Measurements from ENCODE around the gene GTF3A. TPM values are rescaled to one million over a fixed set of nuclear protein-coding genes. Genes with fewer than 3 reads are reported as not detected.

GTF3A gene
- total and polyA plus RNA-seq, 9 of the 15 experiments (the other 6 are each of a cell fraction or from before 2014, with no cell fraction given): 47.5 to 303 (median 174) TPM

GRCh38 chr13:27424246-27425157, at the start of gene GTF3A (continued):
- no peak for TF ChIP-seq SFPQ (IDR thresholded peaks at IDR 0.05; ENCODE audit: low read depth, low read length)
- TF ChIP-seq CCNT2 (IDR thresholded peaks at IDR 0.05; ENCODE audit: borderline replicate concordance, extremely low read depth, insufficient read length, low read depth, low read length): peak; percentile 72
- TF ChIP-seq TGIF2 (CRISPR knock-in tag; IDR thresholded peaks at IDR 0.05): peak; percentile 95; the same call in 1 of the 2 replicates
- no peak for TF ChIP-seq ZNF133 (CRISPR knock-in tag; IDR thresholded peaks at IDR 0.05)
- TF ChIP-seq POLR2G (IDR thresholded peaks at IDR 0.05; ENCODE audit: low read depth, low read length): peak; percentile 83
- TF ChIP-seq RBFOX2 (IDR thresholded peaks at IDR 0.05; ENCODE audit: low read depth, low read length): peak; percentile 82
- TF ChIP-seq CEBPG (CRISPR knock-in tag; IDR thresholded peaks at IDR 0.05): peak; percentile 23; the same call in 1 of the 2 replicates
- TF ChIP-seq CEBPG (tag; conservative IDR thresholded peaks at IDR 0.05 in 1 of 2, IDR thresholded peaks at IDR 0.05 in 1 of 2): 0 out of 4 replicates have a peak, but pooled peaks of 1 of the 2 experiments have one; percentile 21
- TF ChIP-seq LEF1 (IDR thresholded peaks at IDR 0.05): no peak
- TF ChIP-seq FOXK2 (conservative IDR thresholded peaks at IDR 0.05 in 1 of 2, IDR thresholded peaks at IDR 0.05 in 1 of 2; ENCODE audit: low read depth in 2 of 2): no peak
- TF ChIP-seq ZNF395 (CRISPR knock-in tag; IDR thresholded peaks at IDR 0.05): peak; percentile 67; the same call in 1 of the 2 replicates
- TF ChIP-seq ARHGAP35 (IDR thresholded peaks at IDR 0.05; ENCODE audit: partially characterized antibody): no peak
- TF ChIP-seq NEUROD1 (IDR thresholded peaks at IDR 0.05; ENCODE audit: borderline replicate concordance, low read depth, low read length, partially characterized antibody): no peak
- TF ChIP-seq ZC3H4 (CRISPR knock-in tag; IDR thresholded peaks at IDR 0.05; ENCODE audit: borderline replicate concordance): no peak
- no peak for TF ChIP-seq SMARCB1 (IDR thresholded peaks at IDR 0.05; ENCODE audit: insufficient read length, low read depth)
- no peak for TF ChIP-seq BRD9 (IDR thresholded peaks at IDR 0.05; ENCODE audit: low read depth, partially characterized antibody)
- no peak for TF ChIP-seq MAFF (IDR thresholded peaks at IDR 0.05; ENCODE audit: low read length)
- TF ChIP-seq ZNF253 (CRISPR knock-in tag; conservative IDR thresholded peaks at IDR 0.05): no peak
- TF ChIP-seq FOXP1 (CRISPR knock-in tag; IDR thresholded peaks at IDR 0.05): peak; percentile 69
- peak; percentile 78; the same call in 1 of the 2 replicates for TF ChIP-seq EP400 (IDR thresholded peaks at IDR 0.05)
- 0 out of 2 replicates have a peak, but pooled peaks have one; percentile 24 for TF ChIP-seq NBN (IDR thresholded peaks at IDR 0.05; ENCODE audit: low read depth)
- TF ChIP-seq CREB5 (CRISPR knock-in tag; IDR thresholded peaks at IDR 0.05): no peak
- TF ChIP-seq SRSF9 (IDR thresholded peaks at IDR 0.05; ENCODE audit: borderline replicate concordance, low read depth, low read length): no peak

Data from K562 (cell line).